NK-92 treated with Interleukin-12 subunit alpha and Interleukin-12 subunit beta, amount 100 ng/mL, for 24 hours (cell line): Measurements from ENCODE around the gene RAMACL.
"Not testable (repeated sequence)": the region's sequence is repeated elsewhere in the genome, so short reads cannot be mapped to it uniquely, and the experiment has no call there.

Experiments used
- DNase-seq: peaks from one replicate; lab custom pipeline; 2025; lab: John Stamatoyannopoulos, UW

RAMACL gene

DNA sequence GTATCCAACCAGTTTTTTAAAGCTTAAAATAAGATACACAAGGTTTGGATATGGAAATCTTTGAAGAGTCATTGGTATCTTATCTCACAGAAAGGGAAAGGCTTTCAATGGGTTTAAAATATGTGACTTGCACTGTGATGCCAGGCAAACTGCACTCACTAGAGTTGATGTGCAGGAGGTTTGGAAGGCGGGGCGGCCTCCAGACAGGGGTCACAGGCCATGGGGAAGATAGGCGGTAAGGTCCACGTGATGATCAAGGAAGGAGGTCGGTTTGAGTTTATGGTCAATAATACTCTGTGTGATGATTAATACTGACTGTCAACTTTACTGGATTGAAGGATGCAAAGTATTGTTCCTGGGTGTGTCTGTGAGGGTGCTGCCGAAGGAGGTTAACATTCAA, 9.5 kb upstream of the RAMACL start:
- DNase-seq, result no peak

DNA sequence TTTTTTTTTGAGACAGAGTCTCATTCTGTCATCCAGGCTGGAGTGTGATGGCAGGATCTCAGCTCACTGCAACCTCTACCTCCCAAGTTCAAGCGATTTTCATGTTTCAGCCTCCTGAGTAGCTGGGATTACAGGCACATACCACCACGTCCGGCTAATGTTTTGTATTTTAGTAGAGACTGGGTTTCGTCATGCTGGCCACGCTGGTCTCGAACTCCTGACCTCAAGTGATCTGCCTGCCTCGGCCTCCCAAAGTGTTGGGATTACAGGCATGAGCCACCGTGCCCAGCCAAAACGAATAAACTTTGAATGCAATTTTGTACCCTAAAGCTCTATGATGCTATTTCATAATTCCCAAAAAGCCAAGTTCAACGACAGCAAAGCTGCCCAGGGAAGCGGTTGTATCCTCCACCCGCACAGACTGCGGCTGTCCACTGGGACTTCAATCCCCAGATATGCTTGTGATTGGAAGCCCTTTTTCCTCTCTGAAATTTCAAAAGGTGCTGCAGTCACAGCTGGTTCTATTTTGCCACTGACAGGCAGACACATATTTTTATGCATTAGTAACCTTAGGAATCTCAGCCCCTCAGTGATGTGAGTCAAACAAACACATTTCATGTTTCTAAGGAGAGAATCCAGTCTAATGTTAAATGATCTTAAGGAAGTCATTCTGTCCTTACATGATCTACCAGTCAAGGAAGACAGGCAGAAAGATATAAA, 8.7 kb upstream of the RAMACL start:
- DNase-seq, result no peak

DNA sequence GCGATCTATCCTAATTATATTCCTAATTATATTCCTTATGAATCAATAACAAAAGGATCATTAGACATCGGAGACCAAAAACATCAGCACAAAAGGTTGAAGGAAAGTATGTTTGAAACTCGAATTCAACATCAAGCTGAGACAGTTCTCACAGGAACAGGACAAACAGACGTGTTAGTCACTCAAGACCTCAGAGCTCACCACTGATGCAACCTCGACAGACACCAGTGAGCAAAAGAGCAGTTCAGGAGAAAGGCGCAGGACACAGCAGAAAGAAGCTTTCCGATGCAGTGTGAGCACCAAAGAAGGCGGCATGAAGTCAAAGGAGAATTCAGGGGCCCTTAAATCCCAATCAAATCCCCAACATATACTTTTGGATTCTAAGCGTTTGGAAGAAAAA, 6.3 kb upstream of the RAMACL start:
- DNase-seq, result no peak

DNA sequence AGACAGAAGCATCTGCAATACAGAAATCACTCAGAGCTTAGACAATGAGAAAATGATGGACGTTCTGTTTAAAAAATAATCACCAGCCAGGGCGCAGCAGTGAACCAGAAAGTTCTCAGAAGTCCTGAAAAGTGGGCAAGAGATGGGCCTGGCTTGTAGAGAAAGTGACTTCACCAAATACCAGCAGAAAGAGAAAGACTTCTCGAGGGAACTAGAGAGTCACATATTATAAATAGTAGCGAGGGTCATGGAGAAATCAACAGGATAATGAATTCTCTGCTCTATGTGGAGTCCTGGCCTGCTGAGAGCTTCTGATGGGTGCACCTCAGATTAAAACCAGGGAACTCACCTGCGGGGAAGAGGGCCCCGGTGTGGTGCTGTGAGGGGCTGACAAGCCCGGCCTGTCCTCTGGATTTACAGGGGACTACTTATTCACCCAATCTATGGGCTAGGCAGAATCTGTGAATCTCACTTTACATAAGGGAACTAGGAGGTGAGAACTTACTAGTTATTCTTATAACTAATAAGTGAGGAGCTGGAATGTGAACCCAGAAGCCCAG, 5.6 kb upstream of the RAMACL start:
- no peak for DNase-seq

DNA sequence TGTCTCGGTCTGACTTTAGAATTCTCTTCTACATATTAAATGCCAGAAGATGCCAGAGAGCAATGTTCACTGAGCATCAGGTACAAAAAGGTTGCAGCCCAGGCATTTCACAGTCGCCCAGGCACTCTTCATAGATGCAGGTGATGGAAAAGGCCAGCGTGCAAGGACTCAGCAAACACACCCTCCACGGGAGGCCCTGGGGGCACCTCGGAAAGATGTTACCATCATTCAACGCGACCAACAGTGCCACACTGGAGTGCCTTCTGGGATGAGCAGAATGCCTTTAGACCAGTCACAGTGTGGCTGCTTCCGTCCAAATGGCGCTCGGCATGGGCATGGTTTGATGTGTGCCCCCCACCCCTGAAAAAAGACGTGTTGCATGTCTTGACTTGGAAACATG, 4.5 kb upstream of the RAMACL start:
- DNase-seq, result no peak

DNA sequence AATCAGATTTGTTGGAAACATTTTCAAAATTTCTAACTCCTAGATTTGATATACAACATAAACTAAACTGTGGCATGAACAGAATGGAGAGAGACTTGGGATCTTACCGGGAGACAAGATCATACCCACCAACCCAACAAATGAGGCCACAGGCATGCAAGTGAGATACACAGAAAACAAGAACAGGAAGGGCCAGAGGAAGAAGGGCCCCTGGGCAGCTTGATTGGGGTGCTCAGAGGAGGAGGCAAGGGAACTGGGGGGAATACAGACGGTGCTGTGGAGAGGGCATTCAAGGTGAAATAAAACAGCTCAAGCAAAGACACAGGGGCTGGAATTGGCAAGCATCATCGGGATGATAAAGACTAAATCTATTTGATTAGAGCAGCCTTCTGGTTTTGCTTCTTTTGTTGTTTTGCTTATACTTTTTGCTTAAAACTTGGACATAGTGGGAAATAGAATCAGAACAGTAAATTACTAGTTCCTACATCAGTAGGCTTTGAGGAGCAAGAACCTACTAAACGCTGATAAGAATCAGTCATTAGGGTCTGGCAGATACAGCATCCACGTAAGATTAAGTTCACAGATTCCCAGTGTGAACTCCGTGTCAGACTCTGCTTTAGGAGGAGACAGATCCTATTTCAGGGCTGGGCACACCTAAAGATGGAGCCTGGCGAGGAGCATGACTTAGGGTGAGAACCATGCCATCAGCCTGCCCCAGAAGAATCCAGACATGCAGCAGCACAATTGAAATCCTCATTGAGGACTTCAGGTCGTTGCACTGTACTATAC, 3.5 kb upstream of the RAMACL start:
- DNase-seq, result no peak

DNA sequence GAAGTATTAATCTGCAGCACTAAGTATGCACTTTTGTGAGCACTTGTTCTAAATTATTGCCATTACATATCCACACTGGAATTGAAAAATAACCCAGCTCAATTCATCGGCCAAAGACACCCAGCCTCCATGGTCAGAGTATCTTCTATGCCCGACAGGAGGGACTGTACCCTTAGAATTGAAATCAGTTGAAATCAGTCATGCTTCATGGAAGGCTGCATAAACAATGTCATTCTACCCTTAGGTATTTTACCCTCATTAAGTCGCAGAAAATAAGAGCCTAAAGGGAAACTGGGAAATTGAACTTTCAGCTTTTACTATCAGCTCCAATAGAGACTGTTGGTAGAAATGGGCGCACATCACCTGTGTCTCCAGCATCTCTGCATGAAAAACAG, 2.9 kb upstream of the RAMACL start:
- no peak for DNase-seq

DNA sequence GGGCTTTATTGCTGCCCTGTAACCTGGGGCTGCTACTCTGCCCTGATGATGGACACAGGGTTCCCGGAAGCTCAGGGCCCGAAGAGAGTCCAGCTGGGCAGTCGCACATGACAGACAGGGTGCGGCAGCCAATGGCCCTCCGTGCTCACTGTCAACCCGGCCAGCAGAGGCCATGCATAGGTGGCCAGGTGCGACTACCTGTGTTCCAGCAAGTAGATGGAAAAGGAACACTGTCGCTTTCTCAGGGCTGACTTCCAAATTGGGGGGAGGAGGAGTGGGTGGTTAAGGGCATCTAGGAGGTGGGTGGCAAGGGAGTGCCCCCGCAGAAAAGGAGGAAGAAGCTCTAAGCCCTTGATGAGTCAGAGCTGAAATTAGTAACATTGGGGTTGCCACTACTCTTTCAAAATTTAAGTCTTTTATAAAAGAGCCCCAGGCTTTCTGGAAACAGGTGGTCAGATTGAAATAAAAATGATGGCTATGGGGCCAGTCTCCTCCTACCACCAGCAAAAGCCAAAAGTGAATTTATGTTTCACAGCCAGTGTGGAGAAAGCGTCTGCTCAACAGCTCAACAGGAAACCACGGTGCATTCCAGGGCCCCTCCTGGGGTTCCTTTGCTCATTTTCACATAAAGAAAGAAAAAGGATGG, 2.3 kb upstream of the RAMACL start:
- no peak for DNase-seq

DNA sequence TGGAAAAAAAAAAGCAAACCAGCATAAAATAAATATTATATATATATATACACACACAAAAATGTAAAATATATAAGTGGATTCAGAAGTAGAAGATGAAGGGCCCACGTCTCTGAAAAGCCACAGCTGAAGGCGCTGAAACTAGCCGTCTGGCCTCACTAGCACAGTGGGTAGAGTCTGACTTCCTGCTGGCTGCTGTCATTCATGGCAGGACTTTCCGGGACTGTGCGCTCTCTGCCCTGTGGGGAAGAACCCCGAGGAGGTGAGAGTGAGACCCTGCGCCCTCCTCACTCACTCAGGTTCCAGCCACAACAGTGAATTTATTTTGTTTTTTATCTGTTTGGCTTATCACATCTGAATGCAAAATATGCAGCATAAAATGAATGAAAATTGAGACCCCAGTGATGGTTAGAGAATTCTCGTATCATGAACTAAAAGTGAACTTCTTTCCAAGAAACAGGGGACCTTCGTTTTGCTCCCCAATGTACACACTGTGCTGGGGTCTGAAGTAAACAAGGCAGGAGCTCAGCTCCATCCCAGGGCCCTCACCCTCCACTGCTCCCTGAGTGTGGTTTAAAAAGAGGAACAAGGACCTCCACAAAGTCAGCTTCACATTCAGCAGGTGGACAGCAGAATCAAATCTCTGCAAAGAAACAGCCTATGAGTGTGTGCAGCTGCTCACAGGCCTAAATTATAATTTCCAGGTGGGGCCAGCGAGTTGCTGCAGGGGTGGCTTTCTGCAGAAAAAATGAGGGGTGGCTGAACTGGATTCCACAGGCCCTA, 1.3 kb upstream of the RAMACL start:
- DNase-seq, result no peak

DNA sequence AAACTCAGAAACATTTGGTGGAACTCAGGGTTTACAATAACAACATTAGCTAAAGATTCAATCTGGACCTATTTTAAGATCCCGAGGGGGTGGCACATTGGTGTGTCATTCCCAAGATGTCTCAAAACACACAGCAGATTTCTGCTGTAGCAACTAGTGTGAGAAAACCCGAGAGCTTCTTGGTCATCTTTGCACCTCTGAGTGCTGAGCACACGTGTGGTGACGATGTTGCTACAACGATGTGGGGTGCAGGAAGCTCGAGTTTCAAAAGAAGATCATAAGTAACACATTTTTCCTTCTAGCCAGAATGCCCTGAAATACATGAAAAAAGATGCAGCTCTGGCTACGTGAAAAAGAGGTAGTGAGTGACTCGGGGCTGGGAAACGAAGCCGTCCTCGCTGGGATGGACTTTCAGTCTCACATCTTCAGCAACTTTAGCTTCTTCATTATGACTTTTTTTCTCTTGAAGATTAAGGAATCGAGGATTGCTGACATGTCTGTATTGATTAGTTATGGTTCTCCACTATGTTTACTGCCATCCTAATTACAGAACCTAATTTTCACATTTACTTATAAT, 1.5 kb downstream of the RAMACL start:
- peak; percentile 9 for DNase-seq

DNA sequence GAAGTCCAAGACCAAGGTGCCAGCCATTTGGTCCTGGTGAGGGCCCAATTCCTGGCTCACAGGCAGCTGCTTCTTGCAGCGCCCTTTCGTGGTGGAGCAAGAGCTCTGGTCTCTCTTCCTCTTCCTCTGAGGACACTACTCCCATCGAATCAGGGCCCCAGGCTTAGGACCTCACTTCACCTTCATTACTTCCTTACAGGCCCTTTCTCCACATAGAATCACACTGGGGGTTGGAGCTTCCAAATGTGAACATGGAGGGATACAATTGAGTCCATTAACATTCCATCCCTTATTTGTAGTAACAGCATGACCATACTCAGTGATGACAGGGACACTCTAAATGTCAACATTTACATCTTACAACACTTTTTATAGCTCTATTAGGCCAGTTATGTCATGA, 2.3 kb downstream of the RAMACL start:
- no peak for DNase-seq

DNA sequence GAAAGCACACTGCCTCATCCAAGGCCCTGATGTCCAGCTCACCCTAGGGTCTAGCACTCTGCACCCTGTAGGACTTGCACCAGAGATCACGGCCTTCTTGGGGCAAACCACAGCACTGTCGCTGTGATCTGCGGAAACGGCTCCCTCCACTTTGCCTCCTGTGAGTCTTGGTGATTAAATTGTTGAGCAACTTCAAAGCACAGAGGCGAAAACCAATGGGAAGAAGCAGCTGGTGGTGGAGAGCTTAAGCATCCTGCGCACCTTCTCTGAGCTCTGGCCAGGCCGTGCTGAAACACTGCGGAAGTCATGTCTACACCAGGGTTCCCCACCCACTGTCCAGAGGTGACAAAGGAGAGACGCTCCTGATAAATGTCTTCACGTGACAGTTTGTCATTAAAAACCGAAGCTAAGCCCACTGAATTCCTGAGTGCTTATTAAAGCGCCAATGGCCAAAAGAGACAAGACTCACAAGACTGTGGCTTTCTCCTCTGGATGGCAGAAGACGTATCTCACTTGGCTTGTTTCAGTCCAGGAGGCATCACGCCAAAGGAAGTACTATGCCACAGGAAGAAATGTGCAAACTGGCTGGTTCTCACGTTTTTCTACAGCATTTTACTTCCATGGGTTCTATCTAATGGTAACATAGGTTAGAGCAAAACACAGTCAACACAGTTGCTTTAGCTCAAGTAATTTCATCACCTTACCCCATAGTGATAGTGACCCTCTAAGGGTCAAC, 3.1 kb downstream of the RAMACL start:
- DNase-seq, result no peak

DNA sequence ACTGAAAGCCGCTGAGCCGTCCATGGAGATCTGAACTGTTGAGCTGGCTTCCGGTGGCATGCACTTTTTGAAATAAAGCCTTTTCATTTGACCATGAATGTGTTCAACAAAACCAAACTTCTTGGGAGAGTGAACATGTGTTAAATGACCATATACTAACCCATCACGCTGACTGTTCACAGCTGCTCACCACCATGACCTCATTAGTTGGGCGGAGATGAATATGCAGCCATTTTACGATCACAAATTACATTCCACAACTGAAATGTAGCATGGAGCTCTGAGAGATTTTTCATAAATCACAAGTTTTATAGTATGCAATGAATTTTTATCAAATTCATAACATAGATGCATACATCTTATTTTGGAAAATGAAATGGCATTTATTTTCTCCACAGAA, 4.2 kb downstream of the RAMACL start:
- no peak for DNase-seq

DNA sequence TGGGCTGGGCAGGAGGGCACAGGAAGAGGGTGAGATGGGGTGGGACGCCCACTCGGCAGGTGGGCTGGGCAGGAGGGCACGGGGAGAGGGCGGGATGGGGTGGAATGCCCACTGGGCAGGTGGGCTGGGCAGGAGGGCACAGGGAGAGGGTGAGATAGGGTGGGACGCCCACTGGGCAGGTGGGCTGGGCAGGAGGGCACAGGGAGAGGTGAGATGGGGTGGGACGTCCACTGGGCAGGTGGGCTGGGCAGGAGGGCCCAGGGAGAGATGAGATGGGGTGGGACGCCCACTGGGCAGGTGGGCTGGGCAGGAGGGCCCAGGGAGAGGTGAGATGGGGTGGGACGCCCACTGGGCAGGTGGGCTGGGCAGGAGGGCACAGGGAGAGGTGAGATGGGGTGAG, 4.7 kb downstream of the RAMACL start:
- not testable (repeated sequence) for DNase-seq

DNA sequence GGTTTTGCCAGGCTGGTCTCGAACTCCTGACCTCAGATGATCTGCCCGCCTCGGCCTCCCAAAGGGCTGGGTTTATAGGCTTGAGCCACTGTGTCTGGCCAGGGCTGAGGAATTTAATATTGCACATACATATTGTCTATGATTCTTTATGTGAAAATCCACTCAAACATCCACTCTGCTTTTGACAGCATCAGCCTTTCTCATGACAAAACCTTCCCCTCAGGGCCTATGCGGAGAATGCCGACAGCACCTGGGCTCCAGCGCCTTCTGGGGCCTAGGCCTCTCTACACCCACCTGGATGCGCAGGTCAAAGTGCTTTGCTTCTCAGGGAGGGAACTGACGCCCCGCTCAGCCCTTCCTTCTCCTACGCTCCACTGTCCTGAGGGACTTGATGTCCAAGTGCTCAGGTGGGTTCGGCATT, 5.4 kb downstream of the RAMACL start:
- DNase-seq, result no peak

DNA sequence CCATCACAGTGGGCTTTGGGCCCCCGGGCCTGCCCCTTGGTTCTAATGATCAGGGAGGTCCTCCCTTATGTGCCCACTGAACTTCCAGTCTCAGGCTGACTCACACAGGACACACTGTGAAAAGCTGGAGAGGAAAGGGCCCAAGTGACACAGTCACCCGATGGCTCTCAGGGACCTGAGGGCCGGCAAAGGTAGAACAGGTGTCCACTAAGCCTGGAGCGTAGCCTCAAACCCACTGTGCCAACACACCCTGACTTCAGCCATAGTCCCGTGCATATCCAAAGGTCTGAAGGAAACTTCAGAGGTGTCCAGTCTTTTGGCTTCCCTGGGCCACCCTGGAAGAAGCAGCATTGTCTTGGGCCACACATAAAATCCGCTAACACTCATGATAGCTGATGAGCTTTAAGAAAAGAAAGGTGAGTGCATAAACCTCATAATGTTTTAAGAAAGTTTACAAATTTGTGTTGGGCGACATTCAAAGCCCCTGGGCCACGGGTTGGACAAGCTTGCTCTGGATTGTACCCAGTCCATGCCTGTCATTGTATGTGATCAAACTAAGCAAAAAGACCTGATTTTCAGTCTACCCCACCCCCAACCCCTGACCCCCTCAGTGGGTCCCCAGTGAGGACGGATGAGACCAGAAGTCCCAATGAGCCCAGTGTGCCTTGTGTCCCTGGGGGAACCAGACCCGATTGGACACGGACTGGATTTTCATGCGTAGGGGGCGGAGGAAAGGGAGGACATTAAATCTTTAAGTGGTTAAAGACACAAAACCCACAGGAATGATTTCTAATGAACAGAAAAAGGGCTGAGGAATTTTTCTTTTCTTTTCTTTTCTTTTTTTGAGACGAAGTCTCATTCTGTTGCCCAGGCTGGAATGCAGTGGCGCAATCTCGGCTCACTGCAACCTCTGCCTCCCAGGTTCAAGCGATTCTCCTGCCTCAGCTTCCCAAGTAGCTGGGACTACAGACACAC, 6.1 kb downstream of the RAMACL start:
- no peak for DNase-seq

DNA sequence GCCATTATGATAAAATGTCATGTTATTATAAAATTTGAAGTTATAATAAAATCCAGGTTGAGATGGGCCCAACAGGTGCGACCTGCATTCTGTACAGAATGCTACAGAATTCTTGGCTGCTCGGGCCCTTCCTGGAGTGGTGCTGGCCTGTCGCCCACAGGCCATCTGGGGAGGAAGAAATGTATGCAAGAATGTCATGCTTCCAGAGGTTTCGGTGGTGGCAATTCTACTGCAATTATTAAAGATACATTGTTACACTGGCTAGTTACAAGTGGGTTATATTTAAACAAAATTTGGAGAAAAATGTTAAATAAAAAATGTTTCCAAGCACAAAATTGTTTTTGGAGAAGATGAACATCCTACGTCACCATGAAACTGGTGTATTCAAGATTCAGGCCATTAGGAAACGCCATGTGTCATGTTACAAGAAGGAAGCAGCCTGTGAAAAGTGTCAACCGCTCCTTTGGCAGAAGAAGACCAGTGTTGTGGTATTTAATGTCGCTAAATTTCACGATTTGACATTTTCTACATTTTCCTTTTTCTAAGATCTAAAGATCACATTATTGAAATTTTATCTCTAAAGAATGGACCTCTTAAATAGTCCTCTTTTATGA, 7.1 kb downstream of the RAMACL start:
- DNase-seq, result no peak

DNA sequence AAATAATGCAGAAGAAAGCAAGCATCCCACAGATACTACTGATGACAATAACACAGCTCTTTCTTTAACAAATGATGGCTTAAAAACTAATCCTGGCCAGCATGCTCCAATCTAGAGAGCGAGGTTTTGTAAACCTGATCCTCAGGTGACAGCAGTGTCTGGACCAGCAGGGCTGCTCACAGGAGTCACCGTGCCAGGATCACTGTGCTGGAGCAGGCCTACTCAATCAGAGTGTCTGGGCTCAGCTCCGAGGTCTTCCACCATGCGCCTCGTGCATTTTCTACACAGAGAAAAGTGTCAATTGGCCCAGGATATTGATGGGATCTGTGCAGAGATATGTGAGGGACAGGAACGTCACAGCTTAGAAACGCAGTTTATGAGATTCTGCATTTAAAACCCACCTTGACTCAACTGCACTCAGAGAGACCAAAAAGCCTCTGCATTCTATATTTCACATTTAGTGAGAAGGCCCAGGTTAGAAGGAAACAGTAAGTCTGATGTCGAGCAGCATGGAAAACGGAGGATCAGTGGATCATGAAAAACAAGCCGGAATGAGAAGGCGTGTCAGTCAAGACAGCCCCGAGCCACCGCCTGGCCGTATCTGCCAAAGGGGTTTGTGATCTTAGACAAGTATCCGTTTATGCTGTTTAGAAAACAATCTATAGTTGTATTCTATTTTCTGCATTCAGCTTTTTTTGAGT, 7.8 kb downstream of the RAMACL start:
- DNase-seq, result no peak

DNA sequence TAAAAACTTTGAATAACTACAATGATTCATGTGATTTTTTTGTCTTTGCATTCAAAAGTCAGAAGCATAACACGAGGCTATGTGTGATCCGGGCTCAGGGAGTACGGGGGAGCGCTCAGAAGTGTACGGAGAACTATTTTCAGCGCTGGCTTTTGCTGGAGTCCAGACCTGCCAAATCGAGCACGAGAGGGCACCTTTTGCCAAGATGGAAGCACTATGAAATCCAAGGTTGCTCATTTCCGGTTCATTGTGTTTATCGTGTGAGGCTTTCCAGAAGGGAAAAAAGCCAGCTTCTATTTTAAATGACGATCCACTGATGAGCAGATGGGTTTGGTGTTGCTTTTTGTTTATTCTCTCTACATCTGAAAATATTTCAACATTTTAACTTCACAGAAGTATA, 11.3 kb downstream of the RAMACL start:
- DNase-seq, result no peak
